ENCODE results near the gene CDH4.

Gene CDH4

DNA sequence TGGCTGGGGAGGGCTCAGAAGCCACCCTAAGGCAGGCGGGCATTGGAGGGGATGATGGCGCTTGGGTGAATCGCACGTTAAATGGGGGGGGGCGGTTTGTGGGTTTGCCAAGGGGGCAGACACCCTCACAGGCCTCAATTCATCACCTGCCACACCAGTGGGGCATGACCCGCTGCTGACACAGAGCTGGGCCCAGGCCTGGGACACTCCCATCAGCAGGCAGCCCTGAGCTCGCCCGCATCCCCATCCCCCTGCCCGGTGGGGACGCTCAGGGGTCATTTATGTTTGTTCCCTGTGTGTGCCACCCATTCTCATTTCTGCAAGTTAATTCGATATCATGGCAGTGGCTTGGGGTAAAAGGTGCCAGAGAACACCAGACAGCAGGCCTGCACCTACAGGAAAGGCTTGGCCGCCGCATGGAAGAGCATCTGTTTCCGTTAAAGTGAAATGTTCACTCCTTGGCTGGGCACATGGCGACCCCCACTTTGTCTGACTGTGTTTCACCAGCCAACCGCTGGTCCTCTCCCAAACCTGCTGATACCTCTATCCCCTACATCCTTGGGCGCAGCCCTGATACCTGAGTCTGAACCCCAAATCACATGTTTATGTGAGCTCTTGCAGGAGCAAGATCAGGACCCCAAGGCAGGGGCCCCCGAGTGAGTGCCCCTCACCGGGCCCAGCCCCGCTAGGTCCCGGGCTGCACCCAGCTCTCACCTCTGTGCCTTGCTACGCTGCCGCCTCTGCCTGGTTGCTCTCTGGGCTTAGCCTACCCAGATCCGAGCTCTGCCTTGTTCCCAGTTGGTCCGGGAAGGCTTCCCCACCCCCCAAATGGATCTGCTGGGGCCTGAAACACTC is 564.8 kb downstream of the CDH4 start:
- no peak for DNase-seq

DNA sequence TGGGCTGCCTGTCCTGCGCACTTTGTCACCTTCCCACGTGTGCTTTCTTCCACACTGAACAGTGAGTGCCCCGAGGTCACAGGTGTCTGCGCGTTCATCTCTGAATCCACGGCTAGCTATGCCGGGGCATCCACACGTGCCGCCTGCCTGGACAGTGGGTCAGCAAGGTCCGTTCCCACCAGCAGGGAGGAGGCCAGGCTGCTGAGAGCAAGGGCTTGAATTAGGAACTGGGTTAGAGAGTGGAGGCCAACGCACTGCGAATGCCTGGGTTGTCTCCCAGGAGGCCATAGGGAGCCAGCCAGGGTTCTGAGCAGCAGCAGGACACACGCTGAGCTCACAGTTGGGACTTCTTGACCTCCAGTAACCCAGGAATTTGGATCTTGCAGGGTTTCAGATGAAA is 565.5 kb downstream of the CDH4 start:
- no peak for DNase-seq

DNA sequence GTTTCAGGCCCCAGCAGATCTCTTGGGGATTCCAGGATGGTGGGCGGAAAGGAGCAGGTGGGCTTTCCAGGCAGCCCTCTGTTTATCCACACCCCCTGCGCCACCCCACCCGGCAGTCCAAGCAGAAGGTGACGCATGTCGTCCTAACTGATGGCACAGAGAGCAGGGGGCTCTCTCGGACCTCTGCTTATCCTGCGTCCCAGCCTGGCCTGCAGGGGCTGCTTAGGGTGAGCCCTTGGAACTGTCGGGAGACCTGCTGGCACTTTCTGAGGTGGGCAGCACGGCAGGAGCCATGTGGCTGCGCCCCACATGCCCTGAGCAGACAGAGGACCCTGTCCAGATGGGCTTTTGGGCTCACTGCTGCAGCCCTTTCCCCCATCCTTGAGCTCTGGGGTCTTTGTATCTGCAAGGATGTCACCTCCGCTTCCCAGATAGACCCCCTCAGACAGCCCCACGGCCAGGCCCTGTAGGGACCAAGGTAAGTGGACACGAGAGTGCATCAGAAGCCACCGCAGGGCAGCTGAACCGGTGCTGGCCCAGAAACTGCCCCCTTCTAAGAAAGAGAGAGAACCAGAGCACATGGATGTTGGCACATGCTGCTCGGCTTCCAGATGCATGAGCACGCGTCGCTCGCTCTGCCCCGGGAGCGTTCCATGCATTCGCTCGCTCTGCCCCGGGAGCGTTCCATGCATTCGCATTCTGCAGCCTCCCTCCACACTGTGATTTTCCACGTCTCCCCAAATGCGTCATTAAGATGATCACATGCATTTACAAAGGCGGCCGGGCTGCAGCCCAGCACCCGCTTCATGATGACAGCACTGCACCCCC is 566.9 kb downstream of the CDH4 start:
- no peak for DNase-seq

DNA sequence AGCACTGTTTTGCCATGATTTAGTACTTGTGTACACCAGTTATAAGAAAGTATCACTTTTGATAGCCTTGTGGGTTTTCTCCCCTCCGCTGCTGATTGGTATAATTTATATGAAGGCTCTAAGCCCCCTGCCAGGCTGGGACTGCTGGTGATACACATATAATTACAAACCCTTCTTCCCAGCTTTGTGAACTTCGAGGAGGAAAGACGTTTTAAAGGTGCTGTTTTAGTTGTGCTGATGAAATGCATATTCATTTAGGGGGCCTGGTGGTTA is 567.4 kb downstream of the CDH4 start:
- DNase-seq: no peak

DNA sequence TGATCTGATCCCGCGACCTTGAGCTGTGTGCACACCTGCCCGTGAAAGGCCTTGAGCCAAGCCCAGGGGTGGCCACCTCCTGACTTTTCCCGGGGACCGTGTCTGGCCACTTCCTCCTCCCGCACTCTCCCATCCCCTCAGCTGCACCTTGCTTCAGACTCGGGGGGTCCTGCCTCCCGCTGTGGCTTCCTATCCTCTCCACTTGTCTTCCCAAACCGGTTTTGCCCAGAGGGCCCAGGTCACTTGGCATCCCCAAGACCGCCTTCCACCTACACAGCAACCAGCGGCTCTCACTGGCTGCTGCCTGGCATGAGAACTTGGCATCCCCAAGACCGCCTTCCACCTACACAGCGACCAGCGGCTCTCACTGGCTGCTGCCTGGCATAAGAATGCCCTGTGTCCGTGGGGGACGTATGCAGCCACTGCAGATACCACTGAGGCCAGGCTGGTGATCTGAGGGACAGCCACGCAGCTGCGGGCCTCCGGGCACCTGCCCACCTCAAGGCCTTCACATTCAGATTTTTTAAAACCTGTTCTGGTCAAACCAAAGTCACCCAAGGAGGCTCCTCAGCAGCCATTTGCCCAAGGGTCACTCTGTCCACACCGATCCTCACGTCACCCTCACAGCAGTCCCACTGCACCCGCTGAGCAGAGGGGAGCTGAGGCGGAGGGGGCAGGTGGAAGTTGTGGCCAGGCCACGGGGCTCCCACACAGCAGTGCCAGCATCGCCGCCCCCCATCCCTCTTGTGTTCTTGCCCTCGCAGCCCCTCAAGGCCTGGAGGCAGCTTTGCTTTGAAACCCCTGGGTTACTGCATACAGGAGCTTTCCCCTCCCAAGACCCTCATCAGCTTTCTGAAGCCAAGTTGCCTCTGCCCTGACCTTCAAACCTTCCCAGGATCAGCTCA is 568.1 kb downstream of the CDH4 start:
- no peak for DNase-seq

DNA sequence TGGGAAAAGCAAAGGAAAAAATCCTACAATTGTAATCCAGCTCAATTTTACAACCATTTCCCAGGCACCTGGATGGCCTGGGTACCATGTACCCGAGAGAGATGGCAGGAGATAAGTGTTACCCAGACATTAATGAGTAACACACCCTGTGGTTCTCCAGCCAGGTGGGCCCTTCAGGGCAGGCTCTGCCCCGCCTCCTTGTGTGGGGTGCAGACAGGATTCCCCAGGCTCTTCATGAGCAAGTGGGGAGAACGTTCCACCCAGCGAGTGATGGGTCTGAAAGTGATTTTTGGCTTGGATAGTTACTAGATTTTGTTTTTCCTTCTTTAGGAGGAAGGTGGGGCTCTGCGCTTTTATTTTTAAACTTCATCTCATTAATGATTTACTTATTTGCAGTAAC is 569.7 kb downstream of the CDH4 start:
- no peak for DNase-seq

DNA sequence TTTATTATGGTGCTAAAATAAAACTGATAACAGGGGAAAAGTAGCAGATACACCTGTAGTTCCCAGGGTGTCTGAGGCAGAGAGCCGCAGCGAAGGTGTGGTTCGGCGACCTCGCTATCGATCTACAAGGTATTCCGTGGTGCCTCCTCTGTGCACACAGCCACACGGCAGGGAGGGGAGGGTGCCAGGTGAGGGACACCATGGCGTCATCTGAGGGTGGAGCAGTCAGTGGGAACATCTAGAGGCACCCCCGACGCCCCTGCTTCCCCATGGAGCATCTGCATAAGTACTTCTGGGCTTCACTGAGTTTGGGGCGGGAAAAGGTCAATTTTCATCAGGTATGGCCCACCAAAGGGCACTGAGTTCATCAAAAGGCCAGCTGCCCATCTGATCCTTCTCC is 570.3 kb downstream of the CDH4 start:
- no peak for DNase-seq

DNA sequence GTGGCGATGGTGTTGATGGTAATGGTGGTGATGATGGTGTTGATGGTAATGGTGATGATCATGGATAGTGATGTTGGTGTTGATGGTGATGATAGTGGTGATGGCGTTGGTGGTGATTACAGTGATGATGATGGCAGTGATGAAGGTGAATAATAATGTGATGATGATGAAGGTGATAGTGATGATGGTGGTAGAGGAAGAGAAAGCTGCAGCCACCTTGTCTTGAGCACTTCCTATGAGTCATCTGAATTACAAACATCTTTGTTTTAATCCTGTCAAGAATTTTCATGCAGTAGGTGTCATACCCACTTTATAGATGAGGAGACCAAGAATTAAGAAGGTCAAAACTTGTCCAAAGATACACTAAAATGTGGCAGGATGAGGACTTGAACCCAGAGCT is 571.2 kb downstream of the CDH4 start:
- no peak for DNase-seq

DNA sequence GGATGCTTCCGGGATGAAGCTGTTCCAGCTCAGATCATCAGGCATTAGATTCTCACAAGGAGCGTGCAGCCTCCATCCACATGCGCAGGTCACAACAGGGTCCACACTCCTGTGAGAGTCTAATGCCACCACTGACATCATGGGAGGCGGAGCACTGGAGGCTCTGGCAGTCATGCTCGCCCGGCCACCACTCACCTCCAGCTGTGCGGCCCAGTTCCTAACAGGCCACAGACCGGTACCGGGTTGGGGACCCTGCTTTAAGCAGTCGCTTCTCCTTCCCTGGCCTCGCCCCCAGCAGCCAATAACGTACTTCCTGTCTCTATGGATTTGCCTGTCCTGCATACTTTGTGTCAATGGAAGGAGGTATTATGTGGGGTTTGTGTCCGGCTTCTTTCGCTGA is 576.8 kb downstream of the CDH4 start:
- DNase-seq: no peak

DNA sequence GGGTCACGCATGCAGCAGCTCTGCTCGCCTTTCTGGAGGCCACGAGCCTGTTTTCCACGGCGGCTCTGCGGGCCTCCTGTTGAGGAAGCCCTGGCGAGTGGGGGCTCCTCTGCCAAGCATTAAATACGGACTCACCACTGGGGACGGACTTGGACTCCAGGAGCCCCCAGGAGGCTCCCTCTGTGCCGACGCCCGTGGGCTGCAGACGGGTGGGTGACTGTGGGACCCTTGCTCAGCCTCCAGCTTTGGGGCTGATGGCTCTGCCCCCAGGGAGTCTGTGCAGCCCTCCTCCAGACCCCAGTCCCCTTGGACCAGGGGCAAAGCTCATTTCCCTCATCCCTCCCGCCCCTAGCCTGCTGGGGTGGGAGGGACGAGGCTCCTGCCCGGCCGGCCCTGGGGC is 577.5 kb downstream of the CDH4 start:
- DNase-seq: no peak

DNA sequence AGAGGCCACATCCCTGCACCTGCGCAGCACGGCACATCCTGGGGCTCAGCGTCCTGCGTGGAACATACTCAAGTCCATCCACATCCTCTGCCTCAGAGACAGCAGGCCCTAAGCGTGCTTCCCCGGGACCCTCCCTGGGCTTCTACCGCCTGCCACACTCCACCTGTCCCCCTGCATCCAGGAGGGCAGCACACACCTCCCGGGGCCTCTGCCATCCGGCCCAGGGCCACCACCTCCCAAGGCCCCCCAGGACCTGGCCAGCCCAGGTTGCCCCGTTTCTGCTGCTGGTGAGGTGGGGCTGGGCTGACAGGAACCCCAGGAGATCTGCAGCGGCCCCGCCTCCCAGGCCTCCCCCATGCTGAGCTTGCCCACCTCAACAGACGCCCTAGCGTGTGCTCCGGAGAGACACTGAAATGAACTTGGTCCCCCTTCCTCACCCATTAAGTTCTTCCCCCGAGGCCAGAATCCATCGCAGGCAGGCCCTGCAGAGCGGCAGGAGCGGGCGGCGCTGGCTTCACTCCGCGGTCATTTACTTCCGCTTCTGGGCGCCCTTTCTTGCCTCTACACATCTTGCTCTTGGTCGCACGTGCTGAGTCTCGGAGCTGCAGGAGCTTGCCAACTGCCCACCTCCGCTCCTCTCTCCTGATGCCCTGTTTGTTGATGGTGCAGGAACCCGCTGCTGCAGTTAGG is 578.3 kb downstream of the CDH4 start:
- no peak for DNase-seq

DNA sequence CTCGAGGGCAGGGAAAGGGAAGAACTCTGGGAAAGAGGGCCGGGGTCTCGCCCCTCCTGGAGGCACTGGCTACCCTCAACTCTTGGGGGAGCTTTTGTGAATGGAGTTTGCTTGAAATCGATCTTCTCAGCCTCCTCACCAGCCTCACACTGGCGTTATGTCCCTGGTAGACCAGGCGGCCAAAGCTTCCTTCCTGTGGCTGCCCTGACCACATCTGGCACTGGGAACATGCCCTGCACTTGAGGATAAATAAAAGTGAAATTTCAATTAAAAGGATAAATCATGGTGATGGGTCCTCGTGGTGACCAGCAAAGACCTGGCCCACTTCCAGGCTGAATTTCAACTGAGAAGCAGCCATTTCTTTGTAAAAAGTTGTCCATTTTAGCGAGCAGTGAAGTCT is 578.9 kb downstream of the CDH4 start:
- DNase-seq: no peak

DNA sequence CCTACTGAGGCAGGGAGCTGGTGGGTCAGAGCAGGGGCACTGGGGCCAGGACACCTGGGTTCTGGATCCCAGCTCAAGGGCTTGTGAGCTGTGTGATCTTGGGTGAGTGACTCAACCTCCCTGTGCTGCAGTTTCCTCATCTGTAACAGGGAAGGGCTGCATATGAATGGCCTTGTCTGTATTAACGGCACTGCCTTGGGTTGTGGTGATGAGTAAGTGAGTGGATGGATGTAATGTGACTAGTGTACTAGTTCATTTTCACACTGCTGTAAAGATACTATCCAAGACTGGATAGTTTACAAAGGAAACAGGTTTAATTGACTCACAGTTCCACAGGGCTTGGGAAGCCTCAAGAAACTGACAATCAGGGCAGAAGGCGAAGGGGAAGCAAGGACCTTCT is 580.1 kb downstream of the CDH4 start:
- no peak for DNase-seq

DNA sequence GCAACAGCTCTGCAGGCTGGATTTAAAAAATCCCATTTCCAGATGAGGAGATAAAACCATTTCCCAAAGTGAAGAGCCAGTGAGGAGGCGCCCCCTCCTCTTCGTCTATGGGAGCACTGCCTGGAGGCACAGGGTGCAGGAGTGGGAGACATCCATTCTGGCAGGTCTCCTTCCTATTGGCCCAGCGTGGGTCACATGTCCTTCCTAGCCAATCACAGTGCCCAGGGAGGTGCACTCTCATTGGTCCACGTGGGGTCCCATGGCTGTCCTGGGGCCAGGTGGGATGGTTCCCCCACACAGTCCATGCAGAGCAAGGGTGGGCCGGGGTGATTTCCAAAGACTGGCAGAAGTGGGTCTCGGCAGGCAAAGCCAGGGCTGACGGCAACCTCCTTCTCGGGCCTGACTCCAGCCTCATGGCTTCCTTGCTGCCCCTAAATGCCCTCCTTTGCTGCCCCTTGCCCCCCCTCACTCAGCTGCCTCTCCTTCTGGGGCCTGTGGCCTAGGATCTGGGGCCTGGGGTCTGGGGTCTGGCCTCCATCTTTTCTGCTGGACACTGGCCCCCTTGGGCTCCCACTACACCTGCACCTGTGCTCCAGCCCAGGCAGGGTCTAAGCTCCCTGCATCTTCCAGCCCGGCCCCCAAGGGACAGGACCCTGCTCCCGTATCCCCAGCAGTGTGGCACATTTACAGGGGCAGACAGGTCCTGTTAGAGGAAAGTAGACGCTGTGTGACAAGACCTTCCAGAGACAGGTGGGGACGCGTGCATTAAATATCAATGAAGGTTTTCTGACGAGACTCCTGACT is 581.9 kb downstream of the CDH4 start:
- DNase-seq: no peak

DNA sequence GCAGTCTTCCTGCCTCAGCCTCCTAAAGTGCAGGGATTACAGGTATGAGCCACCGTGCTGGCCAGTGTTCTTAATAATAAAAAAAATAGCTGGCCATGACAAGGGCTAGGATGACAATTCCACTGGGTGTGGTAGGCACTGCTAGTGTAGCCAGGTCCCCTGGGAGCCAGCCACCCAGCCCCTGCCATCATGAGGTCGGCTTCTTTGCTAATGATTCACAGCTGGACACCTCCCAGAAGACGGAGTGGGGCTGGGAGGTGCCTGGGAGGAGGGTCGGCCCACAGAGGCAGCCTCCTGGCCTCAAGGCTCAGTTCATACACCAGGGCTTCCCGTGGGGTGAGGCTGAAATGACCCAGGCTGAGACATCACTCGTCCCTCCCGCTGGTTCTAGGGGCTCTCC is 583.2 kb downstream of the CDH4 start:
- DNase-seq: no peak

DNA sequence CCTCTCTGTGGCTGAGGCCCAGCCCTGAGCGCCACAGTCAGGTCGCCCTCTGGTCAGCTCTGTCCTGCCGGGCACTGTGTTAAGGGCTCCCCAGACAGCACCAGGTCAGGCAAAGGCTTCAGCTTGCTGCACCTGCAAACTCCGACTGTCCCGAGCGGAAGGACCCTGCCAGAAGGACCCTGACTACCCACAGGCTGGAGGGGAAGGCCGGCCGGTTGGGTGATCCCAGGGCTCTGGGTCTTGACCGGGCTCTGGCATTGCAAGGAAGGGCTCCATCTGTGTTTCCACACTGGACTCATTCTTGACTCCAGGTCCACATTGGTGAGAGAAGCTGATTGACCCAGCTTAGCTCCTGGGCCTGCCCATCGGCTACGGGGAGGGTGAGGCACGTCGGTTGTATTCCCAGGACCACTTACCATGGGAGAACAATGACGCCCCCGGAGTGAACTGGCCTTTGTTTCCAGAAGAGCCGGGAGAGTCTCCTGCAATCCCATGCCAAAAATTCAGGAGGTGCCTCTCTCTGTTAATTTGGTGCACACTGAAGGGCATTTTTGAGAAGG is 583.8 kb downstream of the CDH4 start:
- no peak for DNase-seq

DNA sequence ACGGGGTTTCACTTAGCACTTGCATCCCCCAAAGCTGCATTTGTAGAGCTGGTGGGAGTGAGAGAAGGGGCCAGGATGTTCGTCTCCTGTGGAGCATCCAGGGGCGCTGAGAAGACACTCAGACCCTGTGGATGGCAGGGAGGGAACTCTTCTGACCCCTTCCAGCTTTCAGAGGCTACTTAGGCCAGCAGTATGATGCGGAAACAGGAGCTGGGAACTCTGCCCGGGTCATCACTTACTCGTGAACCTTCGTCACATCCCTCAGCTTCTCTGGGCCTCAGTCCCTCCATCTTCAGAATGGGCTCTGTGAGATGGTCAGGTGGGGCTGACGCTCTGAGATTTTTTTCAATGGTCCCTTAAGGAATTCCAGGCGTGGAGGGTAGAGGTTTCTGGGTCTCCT is 585.1 kb downstream of the CDH4 start:
- no peak for DNase-seq

DNA sequence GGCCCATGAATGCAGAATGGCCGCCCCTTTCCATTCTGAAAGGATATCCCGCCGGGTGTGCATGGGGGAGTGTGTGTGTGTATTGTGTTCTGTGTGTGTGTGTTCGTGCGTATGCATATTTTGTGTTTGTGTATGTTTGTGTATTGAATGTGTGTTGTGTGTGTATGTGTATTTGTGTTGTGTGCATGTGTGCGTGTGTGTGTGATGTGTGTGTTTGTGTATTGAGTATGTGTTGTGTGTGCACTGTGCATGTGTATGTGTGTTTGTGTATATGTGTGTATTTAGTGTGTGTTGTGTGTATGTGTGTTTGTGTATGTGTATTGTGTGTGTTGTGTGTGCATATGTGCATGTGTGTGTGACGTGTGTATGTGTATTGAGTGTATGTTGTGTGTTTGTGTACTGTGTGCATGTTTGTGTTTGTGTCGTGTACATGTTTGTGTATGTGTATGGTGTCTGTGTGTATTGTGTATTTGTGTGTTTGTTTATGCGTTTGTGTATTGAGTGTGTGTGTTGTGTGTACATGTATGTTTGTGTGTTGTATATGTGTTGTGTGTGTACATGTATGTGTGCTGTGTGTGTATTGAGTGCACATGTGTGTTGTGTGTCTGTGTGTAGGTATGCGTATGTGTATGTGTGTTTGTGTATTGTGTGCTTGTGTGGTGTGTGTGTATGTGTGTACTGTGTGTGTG is 587.3 kb downstream of the CDH4 start:
- no peak for DNase-seq

DNA sequence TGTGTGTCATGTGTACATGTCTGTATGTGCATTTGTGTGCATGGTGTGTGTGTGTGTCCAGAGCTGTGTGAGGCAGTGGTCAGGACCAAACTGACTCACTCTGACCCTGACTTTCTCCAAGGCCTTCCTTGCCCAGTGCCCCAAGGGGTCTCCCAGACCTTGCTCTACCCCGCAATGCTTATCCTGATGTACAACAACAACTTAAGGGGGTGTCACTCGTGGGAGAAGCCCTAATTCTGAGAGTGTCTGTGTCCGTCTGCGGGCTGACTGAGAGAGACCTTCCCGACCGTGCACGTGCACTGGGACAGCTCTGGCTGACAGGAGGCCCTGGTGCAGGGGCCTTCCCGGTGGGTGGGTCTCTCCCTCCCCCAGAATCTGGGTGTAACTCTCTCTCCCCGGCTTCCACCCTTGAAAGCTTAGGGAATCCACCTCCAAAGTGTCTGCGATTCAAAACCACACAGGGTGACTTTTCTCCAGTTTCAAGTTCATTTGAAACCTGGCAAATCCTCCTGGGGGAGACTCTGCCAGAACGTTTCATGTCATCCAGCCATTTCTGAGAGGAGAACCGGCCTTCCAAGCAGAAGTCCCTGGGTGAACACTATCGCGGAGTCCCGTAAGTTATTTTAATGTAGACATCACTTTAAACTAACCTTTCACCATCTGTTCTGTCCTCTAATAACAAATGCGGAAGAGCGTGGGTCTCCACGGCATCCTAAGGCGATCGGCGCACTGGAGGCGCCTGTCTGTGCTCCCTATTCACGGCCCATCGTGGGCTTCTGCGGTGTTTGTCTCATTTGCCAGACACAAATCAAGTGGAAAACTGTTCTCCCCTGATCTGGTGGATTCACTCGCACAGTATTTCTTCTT is 588.1 kb downstream of the CDH4 start:
- no peak for DNase-seq
